Endodermal cell (in vitro differentiated cells): ENCODE data around the gene CUL4A. TPM values are rescaled to one million over a fixed set of nuclear protein-coding genes. Genes with fewer than 3 reads are reported as not detected.

Source experiments
- DNase-seq: peaks from one replicate; pipeline ENCODE4 v3.0.0-alpha.2; 2017
- H3K27ac ChIP-seq: 2 replicates; pipeline ENCODE4 v1.5.1; 2013; ENCODE audit warnings: mild to moderate bottlenecking, low read depth, low read length, moderate library complexity
- H3K27me3 ChIP-seq: 2 replicates; pipeline ENCODE4 v1.6.1; 2013; ENCODE audit warnings: mild to moderate bottlenecking, low read length, moderate library complexity; ENCODE audit not compliant: insufficient read depth, control insufficient read depth, poor library complexity, severe bottlenecking
- H3K36me3 ChIP-seq: 2 replicates; pipeline ENCODE4 v1.7.0; 2013; ENCODE audit warnings: mild to moderate bottlenecking, low read length, moderate library complexity; ENCODE audit not compliant: control insufficient read depth, insufficient read depth
- H3K4me1 ChIP-seq: one replicate; pipeline ENCODE4 v1.7.0; 2013; ENCODE audit warnings: low read length; ENCODE audit not compliant: control insufficient read depth, insufficient read depth
- H3K4me3 ChIP-seq: 2 replicates; pipeline ENCODE4 v1.5.1; 2013; ENCODE audit warnings: mild to moderate bottlenecking, low read length, moderate library complexity
- H3K9ac ChIP-seq: 2 replicates; pipeline ENCODE4 v1.6.1; 2013; ENCODE audit warnings: mild to moderate bottlenecking, low read length, moderate library complexity; ENCODE audit not compliant: poor library complexity, severe bottlenecking; ENCODE audit errors: extremely low read depth
- H3K9me3 ChIP-seq: 2 replicates; pipeline ENCODE4 v1.6.1; 2013; ENCODE audit warnings: mild to moderate bottlenecking, low read length, moderate library complexity; ENCODE audit not compliant: control insufficient read depth
- H3K27ac Mint-ChIP-seq: 2 replicates; pipeline ENCODE4 v1.8.0; 2020; ENCODE audit warnings: mixed read lengths
- H3K27me3 Mint-ChIP-seq: 2 replicates; pipeline ENCODE4 v1.8.0; 2021; ENCODE audit warnings: mild to moderate bottlenecking, mixed read lengths; ENCODE audit not compliant: insufficient read depth
- H3K36me3 Mint-ChIP-seq: 2 replicates; pipeline ENCODE4 v1.8.0; 2020; ENCODE audit warnings: low read depth, mixed read lengths
- H3K4me1 Mint-ChIP-seq: 2 replicates; pipeline ENCODE4 v1.8.0; 2020; ENCODE audit warnings: mixed read lengths
- H3K4me3 Mint-ChIP-seq: 2 replicates; pipeline ENCODE4 v1.8.0; 2020; ENCODE audit warnings: mild to moderate bottlenecking, moderate library complexity, mixed read lengths
- H3K9me3 Mint-ChIP-seq: 2 replicates; pipeline ENCODE4 v1.8.0; 2020; ENCODE audit warnings: mild to moderate bottlenecking, mixed read lengths
- WGBS, 2 experiments: methylation state at CpG; one replicate each; pipeline versions ENCODE4 v1.1.5 to v1.1.7; 2013; ENCODE audit warnings: missing lambda C conversion rate in 2 of 2, mixed read lengths in 1 of 2; ENCODE audit not compliant: insufficient coverage in 1 of 2, insufficient read length in 1 of 2; 5-methylcytosine and 5-hydroxymethylcytosine counted together
- total RNA-seq, 2 donors: library from RNA; stranded (reverse); fragmentation: NEBNext Ultra II Directional in 1 of 2; extraction: Animal tissue kit (Norgen Biotek cat#: 25700) in 1 of 2; gene quantifications; 2 replicates in 1 of 2; 3 replicates in 1 of 2; pipeline ENCODE4 v1.2.1, GENCODE V29; 2021
- TF ChIP-seq, protein P1 (sequence below): fragments of 200-600 bp; sonication (generic); conservative IDR thresholded peaks from 2 replicates; pipeline ENCODE4 v1.5.0; 2021; ENCODE audit warnings: antibody characterized with exemption, mild to moderate bottlenecking

CUL4A gene
- total RNA-seq, 2 donors from 2014 or later, result 92.9 to 99.4 TPM

DNA sequence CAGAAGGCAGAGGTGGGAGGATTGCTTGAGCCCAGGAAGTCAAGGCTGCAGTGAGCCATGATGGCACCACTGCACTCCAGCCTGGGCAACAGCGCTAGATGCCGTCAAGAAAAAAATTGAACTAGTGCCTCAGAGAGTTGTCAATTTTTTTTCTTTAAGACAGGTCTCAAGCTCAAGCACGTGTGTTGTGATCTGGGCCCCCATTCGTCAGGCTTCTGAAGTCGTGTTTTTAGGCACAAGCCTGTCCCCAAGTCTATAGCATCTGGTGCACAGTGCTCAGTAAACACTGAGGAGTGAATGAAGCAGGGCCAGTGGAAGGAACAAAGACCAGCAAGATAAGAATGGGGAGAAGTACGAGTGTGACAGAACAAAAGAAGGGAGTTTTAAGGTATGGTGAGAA lies 63.9 kb downstream of the CUL4A start:
- Mint-ChIP-seq H3K36me3 (peaks cover 28% of the 10 kb centered on the region), H3K27ac (peak overlapping the region; percentile 7), H3K27me3 (no peaks in the 10 kb centered on the region), H3K4me3 (no peak overlapping the region), H3K9me3 (no peaks in the 10 kb centered on the region), H3K4me1 (peaks cover 9% of the 10 kb centered on the region)
- H3K4me3 ChIP-seq, result no peak overlapping the region
- no peaks in the 10 kb centered on the region for H3K4me1 ChIP-seq
- H3K9me3 ChIP-seq, result no peaks in the 10 kb centered on the region
- H3K9ac ChIP-seq, result no peak overlapping the region
- TF ChIP-seq, protein P1, sequence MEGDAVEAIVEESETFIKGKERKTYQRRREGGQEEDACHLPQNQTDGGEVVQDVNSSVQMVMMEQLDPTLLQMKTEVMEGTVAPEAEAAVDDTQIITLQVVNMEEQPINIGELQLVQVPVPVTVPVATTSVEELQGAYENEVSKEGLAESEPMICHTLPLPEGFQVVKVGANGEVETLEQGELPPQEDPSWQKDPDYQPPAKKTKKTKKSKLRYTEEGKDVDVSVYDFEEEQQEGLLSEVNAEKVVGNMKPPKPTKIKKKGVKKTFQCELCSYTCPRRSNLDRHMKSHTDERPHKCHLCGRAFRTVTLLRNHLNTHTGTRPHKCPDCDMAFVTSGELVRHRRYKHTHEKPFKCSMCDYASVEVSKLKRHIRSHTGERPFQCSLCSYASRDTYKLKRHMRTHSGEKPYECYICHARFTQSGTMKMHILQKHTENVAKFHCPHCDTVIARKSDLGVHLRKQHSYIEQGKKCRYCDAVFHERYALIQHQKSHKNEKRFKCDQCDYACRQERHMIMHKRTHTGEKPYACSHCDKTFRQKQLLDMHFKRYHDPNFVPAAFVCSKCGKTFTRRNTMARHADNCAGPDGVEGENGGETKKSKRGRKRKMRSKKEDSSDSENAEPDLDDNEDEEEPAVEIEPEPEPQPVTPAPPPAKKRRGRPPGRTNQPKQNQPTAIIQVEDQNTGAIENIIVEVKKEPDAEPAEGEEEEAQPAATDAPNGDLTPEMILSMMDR, result no peak
- H3K27ac ChIP-seq, result no peak overlapping the region
- peaks cover 32% of the 10 kb centered on the region for H3K36me3 ChIP-seq
- DNase-seq, result no peak
- H3K27me3 ChIP-seq, result no peaks in the 10 kb centered on the region
- WGBS, 2 experiments, result 91 to 100% methylated on average over 6 of the region's 6 CpGs

DNA sequence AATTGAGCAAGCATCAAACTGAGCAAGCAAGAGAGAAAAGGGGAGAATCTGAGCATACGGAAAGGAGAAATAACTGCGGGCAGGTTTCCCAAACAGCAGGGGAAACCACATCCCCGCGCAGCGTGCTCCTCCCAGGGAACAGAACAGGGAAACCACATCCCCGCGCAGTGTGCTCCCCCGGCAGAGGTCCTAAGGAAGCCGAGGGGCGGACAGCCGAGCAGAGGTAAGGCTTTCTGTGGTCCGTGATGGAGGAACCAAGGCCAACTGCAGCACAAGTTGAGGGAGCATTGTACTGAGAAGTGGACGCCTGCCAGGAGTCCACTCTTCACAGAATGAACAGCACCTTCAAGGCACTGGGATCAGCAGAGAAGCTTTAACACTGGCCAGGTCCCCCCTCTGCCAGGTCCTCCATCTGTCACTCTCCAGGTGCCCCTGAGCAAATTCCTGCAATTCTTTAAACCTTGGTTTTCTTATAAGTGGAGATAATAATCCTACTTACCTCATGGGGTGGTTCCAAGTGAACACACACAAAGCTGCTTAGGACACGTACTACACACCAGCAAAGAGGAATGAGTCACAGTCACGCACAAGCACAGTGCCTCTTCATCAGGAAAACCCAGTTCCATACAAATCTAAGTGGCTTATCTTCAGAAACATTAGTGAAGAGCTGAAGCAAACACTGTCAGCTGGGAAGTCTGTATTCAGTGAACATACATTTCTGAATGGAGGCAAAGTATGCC lies 64.6 kb downstream of the CUL4A start:
- H3K9me3 Mint-ChIP-seq, result peaks cover 4% of the 10 kb centered on the region
- peak overlapping the region; percentile 40 for H3K27ac Mint-ChIP-seq
- H3K27me3 ChIP-seq, result no peaks in the 10 kb centered on the region
- peaks cover 29% of the 10 kb centered on the region for H3K36me3 ChIP-seq
- H3K4me1 ChIP-seq, result no peaks in the 10 kb centered on the region
- no peak overlapping the region for H3K27ac ChIP-seq
- H3K4me3 ChIP-seq, result no peak overlapping the region
- TF ChIP-seq, protein P1, result no peak
- no peak overlapping the region for H3K9ac ChIP-seq
- H3K36me3 Mint-ChIP-seq, result peaks cover 26% of the 10 kb centered on the region
- DNase-seq, result no peak
- WGBS, 2 experiments, result 92 to 97% methylated on average over 9 to 15 of the region's 15 CpGs
- H3K9me3 ChIP-seq, result peaks cover 6% of the 10 kb centered on the region
- no peak overlapping the region for H3K4me3 Mint-ChIP-seq
- H3K27me3 Mint-ChIP-seq, result no peaks in the 10 kb centered on the region
- peaks cover 9% of the 10 kb centered on the region for H3K4me1 Mint-ChIP-seq

DNA sequence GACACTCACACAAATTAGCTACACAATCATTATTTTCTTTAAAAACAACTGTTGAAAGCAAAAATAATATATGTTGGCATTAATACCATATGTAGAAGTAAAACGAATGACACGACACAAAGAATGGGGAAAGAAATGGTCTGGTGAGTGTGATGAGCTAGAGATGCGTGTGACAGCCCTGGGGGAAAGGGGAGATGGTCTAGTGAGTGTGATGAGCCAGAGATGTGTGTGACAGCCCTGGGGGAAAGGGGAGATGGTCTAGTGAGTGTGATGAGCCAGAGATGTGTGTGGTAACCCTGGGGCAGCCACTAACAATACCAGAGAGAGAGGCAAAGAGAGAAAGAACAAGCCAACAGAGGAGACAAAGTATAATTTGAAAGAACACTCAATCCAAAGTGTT lies 65.3 kb downstream of the CUL4A start:
- Mint-ChIP-seq H3K4me3 (no peak overlapping the region), H3K4me1 (peaks cover 9% of the 10 kb centered on the region), H3K9me3 (peaks cover 5% of the 10 kb centered on the region), H3K36me3 (peaks cover 23% of the 10 kb centered on the region), H3K27ac (peak overlapping the region; percentile 24), H3K27me3 (no peaks in the 10 kb centered on the region)
- Histone ChIP-seq H3K9me3 (peaks cover 8% of the 10 kb centered on the region), H3K27ac (no peak overlapping the region), H3K4me1 (no peaks in the 10 kb centered on the region), H3K4me3 (no peak overlapping the region), H3K9ac (peak overlapping the region; percentile 38), H3K27me3 (no peaks in the 10 kb centered on the region), H3K36me3 (peaks cover 23% of the 10 kb centered on the region)
- no peak for DNase-seq
- 87 to 89% methylated on average over 3 of the region's 3 CpGs for WGBS, 2 experiments
- TF ChIP-seq, protein P1, result no peak
